Stimulated activated effector memory CD8-positive, alpha-beta T cell treated with anti-CD3 and anti-CD28 coated beads, Interleukin-12 subunit alpha, Interleukin-12 subunit beta, amount 100 ng/mL, for 72 hours (primary cell): Measurements from ENCODE around the gene TLR4.

ENCODE experiments used
- ATAC-seq: fragments of 150-1000 bp; cut with Tn5 transposase; 2 replicates; pipeline ENCODE4 v1.10.0; 2021
- DNase-seq, 2 donors: peaks; one replicate each; pipeline ENCODE4 v3.0.0; 2021 to 2022; ENCODE audit warnings: low spot score in 2 of 2
- H3K27ac Mint-ChIP-seq: one replicate; pipeline ENCODE4 v1.8.0; 2022; ENCODE audit warnings: mild to moderate bottlenecking, mixed read lengths
- H3K36me3 Mint-ChIP-seq: one replicate; pipeline ENCODE4 v1.8.0; 2022; ENCODE audit warnings: mild to moderate bottlenecking, mixed read lengths
- H3K4me1 Mint-ChIP-seq: one replicate; pipeline ENCODE4 v1.8.0; 2022; ENCODE audit warnings: mixed read lengths
- H3K4me3 Mint-ChIP-seq: one replicate; pipeline ENCODE4 v1.8.0; 2022; ENCODE audit warnings: mild to moderate bottlenecking, mixed read lengths
- H3K9me3 Mint-ChIP-seq: one replicate; pipeline ENCODE4 v1.8.0; 2022; ENCODE audit warnings: mixed read lengths

The TLR4 gene

DNA sequence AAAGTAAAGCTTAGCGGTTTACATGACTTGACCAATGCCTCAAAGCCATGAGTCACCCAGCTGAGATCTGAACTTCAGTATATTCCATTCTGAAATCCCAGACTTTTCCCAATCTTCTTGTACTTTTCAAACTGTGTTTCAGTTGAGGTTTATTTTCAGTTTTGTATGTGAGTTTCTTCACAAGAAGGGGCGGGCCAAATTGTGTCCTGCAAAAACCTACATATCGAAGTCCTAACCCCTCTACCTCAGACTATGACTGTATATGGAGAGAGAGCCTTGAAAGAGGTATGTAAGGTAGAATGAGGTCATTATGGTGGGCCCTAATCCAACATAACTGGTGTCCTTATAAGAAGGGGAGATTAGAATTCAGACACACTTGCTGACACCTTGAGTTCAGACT is 666 bp upstream of the TLR4 start:
- Mint-ChIP-seq H3K27ac (no peak overlapping the region), H3K9me3 (no peaks in the 10 kb centered on the region), H3K4me3 (no peak overlapping the region), H3K4me1 (no peaks in the 10 kb centered on the region), H3K36me3 (no peaks in the 10 kb centered on the region)
- DNase-seq, result no peak
- ATAC-seq, result no peak

DNA sequence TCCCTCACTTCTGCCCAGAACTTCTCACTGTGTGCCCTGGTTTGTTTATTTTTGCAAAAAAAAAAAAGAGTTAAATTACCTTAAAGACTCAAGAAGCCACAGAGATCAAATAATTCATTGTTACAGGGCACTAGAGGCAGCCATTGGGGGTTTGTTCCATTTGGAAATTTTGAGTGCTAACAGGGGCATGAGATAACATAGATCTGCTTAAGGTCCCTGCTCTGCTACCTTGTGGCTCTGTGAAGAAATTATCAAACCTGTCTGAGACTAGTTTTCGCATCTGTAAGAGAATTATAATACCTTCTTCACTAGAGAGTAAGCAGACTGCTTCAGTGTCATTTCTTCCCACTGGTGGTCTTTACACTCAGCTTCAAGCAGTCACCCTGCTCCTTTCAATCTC is 394 bp downstream of the TLR4 start:
- no peak for ATAC-seq
- no peak for DNase-seq
- Mint-ChIP-seq H3K27ac (no peak overlapping the region), H3K9me3 (no peaks in the 10 kb centered on the region), H3K4me3 (no peak overlapping the region), H3K4me1 (no peaks in the 10 kb centered on the region), H3K36me3 (no peaks in the 10 kb centered on the region)

DNA sequence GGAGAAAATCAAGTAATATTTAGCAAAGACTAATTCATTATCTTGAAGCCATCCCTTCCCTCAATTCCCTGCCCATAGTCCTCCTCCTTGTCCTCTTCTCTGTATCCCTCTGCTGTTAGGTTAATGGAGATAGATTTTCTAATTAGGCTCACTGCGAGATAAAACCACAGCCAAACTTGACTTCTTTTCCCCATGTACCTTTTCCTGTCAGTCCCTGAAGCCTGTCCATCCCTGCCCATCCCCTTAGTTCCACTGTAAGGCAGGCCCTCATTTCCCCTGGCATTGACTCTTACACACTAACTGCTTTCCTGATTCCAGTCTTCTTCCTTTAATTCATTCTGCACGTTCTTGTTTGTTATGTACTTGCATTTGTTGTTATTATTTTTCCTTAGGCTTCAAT is 1.2 kb downstream of the TLR4 start:
- Mint-ChIP-seq H3K27ac (no peak overlapping the region), H3K4me1 (no peaks in the 10 kb centered on the region), H3K4me3 (no peak overlapping the region), H3K9me3 (no peaks in the 10 kb centered on the region), H3K36me3 (no peaks in the 10 kb centered on the region)
- DNase-seq (no peak), ATAC-seq (no peak)

GRCh38 chr9:117706421-117707116 is 2.4 kb downstream of the TLR4 start:
- DNase-seq, result no peak
- no peak for ATAC-seq
- H3K4me3 Mint-ChIP-seq, result no peak overlapping the region
- no peaks in the 10 kb centered on the region for H3K36me3 Mint-ChIP-seq
- H3K27ac Mint-ChIP-seq, result no peak overlapping the region
- H3K4me1 Mint-ChIP-seq, result no peaks in the 10 kb centered on the region
- no peaks in the 10 kb centered on the region for H3K9me3 Mint-ChIP-seq

DNA sequence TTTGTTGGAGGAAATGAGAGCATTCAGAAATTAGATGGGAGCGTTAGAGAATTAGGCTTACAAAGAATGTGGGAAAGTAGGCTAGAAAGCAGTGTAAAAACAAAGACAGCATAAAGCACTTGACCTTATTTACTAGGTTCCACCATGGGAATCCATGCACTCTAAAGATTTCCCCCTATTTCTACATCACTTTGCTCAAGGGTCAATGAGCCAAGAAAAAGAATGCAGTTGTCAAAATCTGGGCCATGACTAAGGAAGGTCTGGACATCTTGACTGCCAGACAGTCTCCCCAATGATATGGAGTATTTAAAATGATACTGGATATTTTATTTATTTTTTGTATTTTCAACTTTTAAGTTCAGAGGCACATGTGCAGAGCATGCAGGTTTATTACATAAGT is 3.4 kb downstream of the TLR4 start:
- no peaks in the 10 kb centered on the region for H3K36me3 Mint-ChIP-seq
- DNase-seq, result no peak

GRCh38 chr9:117709936-117710335 is 5.7 kb downstream of the TLR4 start:
- no peak for ATAC-seq
- Mint-ChIP-seq H3K4me1 (no peaks in the 10 kb centered on the region), H3K27ac (no peak overlapping the region), H3K4me3 (no peak overlapping the region), H3K9me3 (peaks cover 2% of the 10 kb centered on the region), H3K36me3 (no peaks in the 10 kb centered on the region)
- DNase-seq, result no peak

More for the DNA sequence above, 3.4 kb downstream of the TLR4 start:
- H3K4me3 Mint-ChIP-seq, result no peak overlapping the region
- H3K9me3 Mint-ChIP-seq, result no peaks in the 10 kb centered on the region
- no peaks in the 10 kb centered on the region for H3K4me1 Mint-ChIP-seq
- ATAC-seq, result no peak
- no peak overlapping the region for H3K27ac Mint-ChIP-seq

DNA sequence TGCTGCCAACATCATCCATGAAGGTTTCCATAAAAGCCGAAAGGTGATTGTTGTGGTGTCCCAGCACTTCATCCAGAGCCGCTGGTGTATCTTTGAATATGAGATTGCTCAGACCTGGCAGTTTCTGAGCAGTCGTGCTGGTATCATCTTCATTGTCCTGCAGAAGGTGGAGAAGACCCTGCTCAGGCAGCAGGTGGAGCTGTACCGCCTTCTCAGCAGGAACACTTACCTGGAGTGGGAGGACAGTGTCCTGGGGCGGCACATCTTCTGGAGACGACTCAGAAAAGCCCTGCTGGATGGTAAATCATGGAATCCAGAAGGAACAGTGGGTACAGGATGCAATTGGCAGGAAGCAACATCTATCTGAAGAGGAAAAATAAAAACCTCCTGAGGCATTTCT is 10.1 kb downstream of the TLR4 start:
- no peak for DNase-seq
- no peak for ATAC-seq
- Mint-ChIP-seq H3K4me3 (no peak overlapping the region), H3K4me1 (no peaks in the 10 kb centered on the region), H3K9me3 (peaks cover 2% of the 10 kb centered on the region), H3K36me3 (no peaks in the 10 kb centered on the region), H3K27ac (no peak overlapping the region)

- no peak for ATAC-seq
- DNase-seq, result no peak
- H3K27ac Mint-ChIP-seq, result no peak overlapping the region
Observed at GRCh38 chr9:117715411-117715989, 11.3 kb downstream of the TLR4 start.

GRCh38 chr9:117718085-117718484 is 13.9 kb downstream of the TLR4 start:
- H3K4me3 Mint-ChIP-seq, result no peak overlapping the region
- H3K4me1 Mint-ChIP-seq, result no peaks in the 10 kb centered on the region
- ATAC-seq (peak; percentile 70), DNase-seq (no peak)
- no peaks in the 10 kb centered on the region for H3K36me3 Mint-ChIP-seq
- no peak overlapping the region for H3K27ac Mint-ChIP-seq
- peaks cover 2% of the 10 kb centered on the region for H3K9me3 Mint-ChIP-seq

More at GRCh38 chr9:117715411-117715989, 11.3 kb downstream of the TLR4 start:
- Mint-ChIP-seq H3K36me3 (no peaks in the 10 kb centered on the region), H3K9me3 (peaks cover 2% of the 10 kb centered on the region), H3K4me1 (no peaks in the 10 kb centered on the region), H3K4me3 (no peak overlapping the region)

DNA sequence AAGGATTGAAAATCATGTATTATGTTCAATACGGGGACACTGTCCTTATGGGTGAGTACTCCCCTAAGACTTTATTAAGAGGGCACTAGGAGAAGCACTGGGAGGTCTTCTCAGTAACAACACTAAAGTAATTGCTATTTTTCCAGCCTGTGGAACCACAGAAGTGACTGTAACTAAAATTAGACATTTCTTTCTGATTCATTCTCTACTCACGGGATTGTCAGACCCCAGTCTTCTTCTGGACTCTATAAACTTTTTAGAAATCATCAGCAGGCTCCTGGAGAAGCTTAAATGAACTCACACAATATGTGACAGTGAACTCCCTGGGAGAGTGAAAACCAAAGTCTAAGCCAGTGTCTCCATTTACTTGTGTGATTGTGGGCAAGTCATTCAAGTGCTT is 14.5 kb downstream of the TLR4 start:
- no peak for ATAC-seq
- no peak overlapping the region for H3K4me3 Mint-ChIP-seq
- DNase-seq, result no peak

GRCh38 chr9:117719161-117719920 is 15.1 kb downstream of the TLR4 start:
- DNase-seq (no peak), ATAC-seq (no peak)
- Mint-ChIP-seq H3K4me1 (no peaks in the 10 kb centered on the region), H3K27ac (no peak overlapping the region), H3K4me3 (no peak overlapping the region), H3K9me3 (no peaks in the 10 kb centered on the region), H3K36me3 (no peaks in the 10 kb centered on the region)

More for the DNA sequence above, 14.5 kb downstream of the TLR4 start:
- Mint-ChIP-seq H3K36me3 (no peaks in the 10 kb centered on the region), H3K9me3 (no peaks in the 10 kb centered on the region), H3K27ac (no peak overlapping the region), H3K4me1 (no peaks in the 10 kb centered on the region)

- H3K27ac Mint-ChIP-seq, result no peak overlapping the region
- H3K4me1 Mint-ChIP-seq, result no peaks in the 10 kb centered on the region
Observed at GRCh38 chr9:117720066-117720465, 15.9 kb downstream of the TLR4 start.

GRCh38 chr9:117720555-117720954 is 16.4 kb downstream of the TLR4 start:
- Mint-ChIP-seq H3K36me3 (no peaks in the 10 kb centered on the region), H3K4me1 (no peaks in the 10 kb centered on the region), H3K27ac (no peak overlapping the region), H3K4me3 (no peak overlapping the region), H3K9me3 (no peaks in the 10 kb centered on the region)
- ATAC-seq, result no peak
- DNase-seq, result no peak

More at GRCh38 chr9:117720066-117720465, 15.9 kb downstream of the TLR4 start:
- no peaks in the 10 kb centered on the region for H3K9me3 Mint-ChIP-seq
- no peaks in the 10 kb centered on the region for H3K36me3 Mint-ChIP-seq
- no peak for DNase-seq
- ATAC-seq, result no peak
- H3K4me3 Mint-ChIP-seq, result no peak overlapping the region

DNA sequence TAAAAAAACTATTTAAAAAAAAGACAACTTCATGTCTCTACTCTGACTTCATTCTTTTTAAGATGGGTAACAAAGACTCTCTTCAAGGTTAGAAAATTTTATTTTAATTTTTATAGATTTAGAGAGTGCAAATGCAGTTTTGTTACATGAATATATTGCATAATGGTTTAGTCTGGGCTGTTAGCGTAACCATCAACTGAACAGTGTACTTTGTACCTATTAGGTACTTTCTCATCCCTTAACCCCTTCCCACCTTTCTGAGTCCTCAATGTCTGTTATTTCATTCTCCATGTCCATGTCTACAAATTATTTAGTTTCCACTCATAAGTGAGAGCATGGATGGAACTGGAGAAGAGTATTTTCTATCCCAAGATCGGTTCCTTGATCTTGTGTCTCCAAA is 16.8 kb downstream of the TLR4 start:
- no peak for DNase-seq
- Mint-ChIP-seq H3K4me3 (no peak overlapping the region), H3K9me3 (no peaks in the 10 kb centered on the region), H3K27ac (no peak overlapping the region), H3K4me1 (no peaks in the 10 kb centered on the region), H3K36me3 (no peaks in the 10 kb centered on the region)
- ATAC-seq, result no peak

GRCh38 chr9:117722108-117722761 is 18.0 kb downstream of the TLR4 start:
- H3K9me3 Mint-ChIP-seq, result no peaks in the 10 kb centered on the region
- no peak for DNase-seq
- H3K4me3 Mint-ChIP-seq, result no peak overlapping the region
- no peaks in the 10 kb centered on the region for H3K36me3 Mint-ChIP-seq
- H3K4me1 Mint-ChIP-seq, result no peaks in the 10 kb centered on the region
- ATAC-seq, result no peak
- no peak overlapping the region for H3K27ac Mint-ChIP-seq
